Omental fat pad (tissue), 4 donors: ENCODE results near the gene PSMA1. TPM values are rescaled to one million over a fixed set of nuclear protein-coding genes. Genes with fewer than 3 reads are reported as not detected.

Experiments
- ATAC-seq: fragments of 150-250 bp; one replicate; pipeline ENCODE4 v1.9.1; 2016; ENCODE audit warnings: mild to moderate bottlenecking, moderate library complexity; ENCODE audit not compliant: low FRiP score
- DNase-seq: peaks from one replicate; pipeline ENCODE4 v3.0.0-alpha.2; 2019; ENCODE audit warnings: low spot score
- CTCF ChIP-seq, 3 donors: fragments of 450-650 bp; IDR thresholded peaks; one replicate each; pipeline ENCODE4 v1.5.1; 2016 to 2017; ENCODE audit warnings: antibody characterized with exemption in 3 of 3, mild to moderate bottlenecking in 3 of 3, moderate library complexity in 2 of 3
- total RNA-seq, 4 donors: library from RNA; depleted of rRNA; stranded (reverse); fragments of >200 nt; gene quantifications; one replicate each; pipeline ENCODE4 v1.1.0, GENCODE V29; 2016

PSMA1 gene
- total RNA-seq, 4 donors from 2014 or later, result 109 to 165 (median 133) TPM

GRCh38 chr11:14552089-14552488, 31.9 kb upstream of the PSMA1 start:
- TF ChIP-seq CTCF (IDR thresholded peaks at IDR 0.05), result no peak
- DNase-seq, result no peak
- no peak for ATAC-seq

GRCh38 chr11:14551380-14551779, 31.2 kb upstream of the PSMA1 start:
- TF ChIP-seq CTCF (IDR thresholded peaks at IDR 0.05), result no peak
- DNase-seq, result no peak
- ATAC-seq, result no peak

- no peak for ATAC-seq
- no peak for DNase-seq
- no peak for TF ChIP-seq CTCF (IDR thresholded peaks at IDR 0.05)
Observed at GRCh38 chr11:14549891-14550290, 29.7 kb upstream of the PSMA1 start.

GRCh38 chr11:14547440-14547839, 27.3 kb upstream of the PSMA1 start:
- TF ChIP-seq CTCF (IDR thresholded peaks at IDR 0.05), result no peak
- no peak for ATAC-seq
- DNase-seq, result no peak

GRCh38 chr11:14546672-14547071, 26.5 kb upstream of the PSMA1 start:
- TF ChIP-seq CTCF (IDR thresholded peaks at IDR 0.05), result no peak
- ATAC-seq, result no peak
- no peak for DNase-seq

- ATAC-seq (no peak), DNase-seq (no peak)
- TF ChIP-seq CTCF (IDR thresholded peaks at IDR 0.05), result no peak
Observed at GRCh38 chr11:14544611-14545010, 24.4 kb upstream of the PSMA1 start.

GRCh38 chr11:14543260-14543659, 23.1 kb upstream of the PSMA1 start:
- ATAC-seq (no peak), DNase-seq (no peak)
- no peak for TF ChIP-seq CTCF (IDR thresholded peaks at IDR 0.05)
